Esophagus muscularis mucosa (tissue), 3 donors: ENCODE results near the gene MAT2A.

Experiments used
- POLR2AphosphoS5 ChIP-seq, 2 donors: sonication (generic); formaldehyde crosslinking; IDR thresholded peaks; one replicate each; pipeline ENCODE4 v1.6.1; 2017; ENCODE audit warnings: antibody characterized with exemption in 2 of 2
- TF ChIP-seq, protein P1 (sequence below), 3 experiments: fragments of 200-600 bp in 2 of 3; fragments of 450-650 bp in 1 of 3; sonication (generic) in 2 of 3; IDR thresholded peaks; one replicate each; pipeline ENCODE4 v1.5.1; 2017 to 2019; ENCODE audit warnings: antibody characterized with exemption in 3 of 3, mild to moderate bottlenecking in 2 of 3, moderate library complexity in 1 of 3

DNA sequence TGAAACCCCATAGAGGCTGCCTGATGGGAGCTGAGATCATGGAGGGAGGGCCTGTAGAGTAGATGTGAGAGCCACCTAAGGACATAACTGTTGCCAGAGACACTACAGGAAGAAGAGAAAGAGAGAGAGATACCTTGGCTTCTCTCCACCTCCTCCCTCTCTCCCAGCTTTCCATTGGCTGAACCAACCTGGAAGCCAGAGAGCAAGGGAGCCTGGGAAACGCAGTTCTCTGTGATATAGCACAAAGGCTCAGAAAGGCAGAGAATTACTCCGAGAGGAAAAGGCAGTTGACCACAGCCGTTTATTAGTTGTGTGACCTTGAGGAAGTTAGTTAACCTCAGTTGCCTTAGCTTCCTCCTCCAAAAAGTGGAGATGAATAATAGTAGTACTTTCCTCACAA is 37.7 kb upstream of the MAT2A start:
- TF ChIP-seq, protein P1, sequence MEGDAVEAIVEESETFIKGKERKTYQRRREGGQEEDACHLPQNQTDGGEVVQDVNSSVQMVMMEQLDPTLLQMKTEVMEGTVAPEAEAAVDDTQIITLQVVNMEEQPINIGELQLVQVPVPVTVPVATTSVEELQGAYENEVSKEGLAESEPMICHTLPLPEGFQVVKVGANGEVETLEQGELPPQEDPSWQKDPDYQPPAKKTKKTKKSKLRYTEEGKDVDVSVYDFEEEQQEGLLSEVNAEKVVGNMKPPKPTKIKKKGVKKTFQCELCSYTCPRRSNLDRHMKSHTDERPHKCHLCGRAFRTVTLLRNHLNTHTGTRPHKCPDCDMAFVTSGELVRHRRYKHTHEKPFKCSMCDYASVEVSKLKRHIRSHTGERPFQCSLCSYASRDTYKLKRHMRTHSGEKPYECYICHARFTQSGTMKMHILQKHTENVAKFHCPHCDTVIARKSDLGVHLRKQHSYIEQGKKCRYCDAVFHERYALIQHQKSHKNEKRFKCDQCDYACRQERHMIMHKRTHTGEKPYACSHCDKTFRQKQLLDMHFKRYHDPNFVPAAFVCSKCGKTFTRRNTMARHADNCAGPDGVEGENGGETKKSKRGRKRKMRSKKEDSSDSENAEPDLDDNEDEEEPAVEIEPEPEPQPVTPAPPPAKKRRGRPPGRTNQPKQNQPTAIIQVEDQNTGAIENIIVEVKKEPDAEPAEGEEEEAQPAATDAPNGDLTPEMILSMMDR (IDR thresholded peaks at IDR 0.05) = no peak
- TF ChIP-seq POLR2AphosphoS5 (IDR thresholded peaks at IDR 0.05) = no peak
